K562 (cell line): ENCODE results near the gene XIRP1. TPM values are rescaled to one million over a fixed set of nuclear protein-coding genes. Genes with fewer than 3 reads are reported as not detected.

Experiments used
- BCL6 ChIP-seq: fragments of 250-450 bp; sonication (Bioruptor Pico); IDR thresholded peaks from 2 replicates; pipeline ENCODE4 v1.4.0; 2020
- GTF2E2 ChIP-seq: fragments of 200-800 bp; sonication (Bioruptor generic); IDR thresholded peaks from 2 replicates; pipeline ENCODE4 v1.6.1; 2016; ENCODE audit warnings: missing genetic modification characterization, missing compliant biosample characterization
- PKNOX1 ChIP-seq: fragments of 450-650 bp; IDR thresholded peaks from 2 replicates; pipeline ENCODE4 v1.6.1; 2016
- ZC3H8 ChIP-seq: fragments of 450-650 bp; IDR thresholded peaks from 2 replicates; pipeline ENCODE4 v1.6.1; 2017
- ZNF318 ChIP-seq, 2 experiments: fragments of 450-650 bp; IDR thresholded peaks; 2 replicates each; pipeline ENCODE4 v1.6.1; 2016; ENCODE audit warnings: mild to moderate bottlenecking in 2 of 2, borderline replicate concordance in 1 of 2, low read depth in 1 of 2, moderate library complexity in 1 of 2
- polyA plus RNA-seq, 8 experiments: library from polyadenylated mRNA; depleted of rRNA in 4 of 8; stranded (reverse) in 5 of 8; unstranded in 3 of 8; fragments of >200 nt; fragmentation: Nextera tagmentation in 2 of 8; fragmentation: Illumina TruSeq in 1 of 8; extraction: Ambion mirVana in 2 of 8; extraction: Trizol in 1 of 8; gene quantifications; 2 replicates each; pipeline versions ENCODE4 v1.2.1 to v1.2.3, GENCODE V29; 2011 to 2014; ENCODE audit warnings: inconsistent platforms in 1 of 8, missing spikeins in 1 of 8
- total RNA-seq, 7 experiments: library from RNA; depleted of rRNA in 6 of 7; stranded (reverse); fragments of >200 nt in 6 of 7; fragmentation: Illumina TruSeq in 2 of 7; extraction: Trizol in 2 of 7; gene quantifications; 2 replicates each; pipeline versions ENCODE4 v1.2.1 to v1.2.3, GENCODE V29; 2011 to 2021; ENCODE audit warnings: low replicate concordance in 1 of 7

Gene XIRP1
- total and polyA plus RNA-seq, 9 of the 15 experiments (the other 6 are each of a cell fraction or from before 2014, with no cell fraction given) = 0.03 to 0.27 (median 0.08) TPM; not detected in 3

GRCh38 chr3:39207361-39208186 lies 15.2 kb upstream of the XIRP1 start (continued):
- TF ChIP-seq ZNF318 (IDR thresholded peaks at IDR 0.05; ENCODE audit: borderline replicate concordance in 1 of 2, low read depth in 1 of 2) (no peak), PKNOX1 (peak; percentile 40; the same call in 1 of the 2 replicates), BCL6 (no peak), ZC3H8 (no peak), GTF2E2 (tag) (no peak)
